HepG2 (cell line): ENCODE data around the gene ZDHHC19. TPM values are rescaled to one million over a fixed set of nuclear protein-coding genes. Genes with fewer than 3 reads are reported as not detected.

Experiments used
- CHD4 ChIP-seq: fragments of 200-600 bp; sonication (generic); IDR thresholded peaks from 2 replicates; pipeline ENCODE4 v1.7.0; 2017; ENCODE audit warnings: mild to moderate bottlenecking, low read length, borderline replicate concordance
- FOXO1 ChIP-seq: sonication (generic); formaldehyde crosslinking; IDR thresholded peaks from 2 replicates; pipeline ENCODE4 v1.4.0; 2020; ENCODE audit warnings: missing genetic modification reagents
- HBP1 ChIP-seq: IDR thresholded peaks from 2 replicates; pipeline ENCODE4 v1.6.1; 2016; ENCODE audit warnings: low read depth, control low read depth
- IKZF5 ChIP-seq: IDR thresholded peaks from 2 replicates; pipeline ENCODE4 v1.6.1; 2018; ENCODE audit warnings: missing genetic modification reagents, mild to moderate bottlenecking, missing compliant biosample characterization
- KAT7 ChIP-seq: IDR thresholded peaks from 2 replicates; pipeline ENCODE4 v1.6.1; 2018; ENCODE audit warnings: borderline replicate concordance, missing compliant biosample characterization
- LRRFIP1 ChIP-seq: sonication (generic); formaldehyde crosslinking; conservative IDR thresholded peaks from 2 replicates; pipeline ENCODE4 v1.4.0; 2020; ENCODE audit warnings: missing genetic modification reagents
- NFATC3 ChIP-seq: sonication (generic); formaldehyde crosslinking; IDR thresholded peaks from 2 replicates; pipeline ENCODE4 v1.5.1; 2020; ENCODE audit warnings: mild to moderate bottlenecking, missing genetic modification reagents
- NFYB ChIP-seq: sonication (generic); formaldehyde crosslinking; IDR thresholded peaks from 2 replicates; pipeline ENCODE4 v1.4.0; 2020; ENCODE audit warnings: missing genetic modification reagents
- SMAD3 ChIP-seq: sonication (generic); formaldehyde crosslinking; IDR thresholded peaks from 2 replicates; pipeline ENCODE4 v1.4.0; 2020; ENCODE audit warnings: missing genetic modification reagents
- SP1 ChIP-seq, 2 experiments: fragments of 450-650 bp in 1 of 2; sonication (generic) in 1 of 2; formaldehyde crosslinking in 1 of 2; IDR thresholded peaks; 2 replicates each; pipeline versions ENCODE4 v1.4.0 to v1.6.1; 2016 to 2020; ENCODE audit warnings: missing genetic modification reagents in 1 of 2
- SRSF1 ChIP-seq: fragments of 200-400 bp; formaldehyde crosslinking; optimal IDR thresholded peaks from 2 replicates; pipeline ENCODE3; 2017; ENCODE audit warnings: mild to moderate bottlenecking, low read depth, low read length, moderate library complexity
- ZFP91 ChIP-seq: sonication (generic); formaldehyde crosslinking; IDR thresholded peaks from 2 replicates; pipeline ENCODE4 v1.9.0; 2022; ENCODE audit warnings: missing genetic modification reagents, mild to moderate bottlenecking, borderline replicate concordance
- ZIK1 ChIP-seq: sonication (generic); formaldehyde crosslinking; IDR thresholded peaks from 2 replicates; pipeline ENCODE4 v1.5.0; 2020; ENCODE audit warnings: mild to moderate bottlenecking, low read depth, missing genetic modification reagents, borderline replicate concordance
- ZNF124 ChIP-seq: sonication (generic); formaldehyde crosslinking; IDR thresholded peaks from 2 replicates; pipeline ENCODE4 v1.4.0; 2020; ENCODE audit warnings: missing genetic modification reagents
- ZNF329 ChIP-seq: sonication (generic); formaldehyde crosslinking; IDR thresholded peaks from 2 replicates; pipeline ENCODE4 v1.9.0; 2021; ENCODE audit warnings: low read depth, mild to moderate bottlenecking, missing genetic modification reagents
- ZNF414 ChIP-seq: sonication (generic); formaldehyde crosslinking; IDR thresholded peaks from 2 replicates; pipeline ENCODE4 v1.5.0; 2020; ENCODE audit warnings: missing genetic modification reagents
- ZNF441 ChIP-seq: sonication (generic); formaldehyde crosslinking; IDR thresholded peaks from 2 replicates; pipeline ENCODE4 v1.7.0; 2021; ENCODE audit warnings: missing genetic modification reagents, borderline replicate concordance
- ZNF652 ChIP-seq: IDR thresholded peaks from 2 replicates; pipeline ENCODE4 v1.6.1; 2016; ENCODE audit warnings: low read depth, borderline replicate concordance
- ZSCAN30 ChIP-seq: sonication (generic); formaldehyde crosslinking; IDR thresholded peaks from 2 replicates; pipeline ENCODE4 v1.5.0; 2020; ENCODE audit warnings: mild to moderate bottlenecking, missing genetic modification reagents
- polyA plus RNA-seq, 8 experiments: library from polyadenylated mRNA; depleted of rRNA in 3 of 8; stranded (reverse) in 7 of 8; unstranded in 1 of 8; fragments of >200 nt; fragmentation: Illumina TruSeq in 4 of 8; extraction: Trizol in 4 of 8; gene quantifications; 2 replicates each; pipeline versions ENCODE4 v1.2.1 to v1.2.3, GENCODE V29; 2011 to 2016; ENCODE audit warnings: low read depth in 4 of 8, missing spikeins in 1 of 8, mixed read lengths in 1 of 8; ENCODE audit not compliant: insufficient read depth in 1 of 8
- total RNA-seq, 5 experiments: library from RNA; depleted of rRNA; stranded (reverse); fragments of >200 nt; fragmentation: Illumina TruSeq; extraction: Trizol; gene quantifications; 2 replicates each; pipeline ENCODE4 v1.2.3, GENCODE V29; 2016; ENCODE audit warnings: low read depth in 1 of 5

The ZDHHC19 gene
- total and polyA plus RNA-seq, 2 of the 13 experiments (the other 11 are each of a cell fraction or from before 2014, with no cell fraction given) = 0.22 to 0.53 TPM

GRCh38 chr3:196214783-196215441, 3.7 kb upstream of the ZDHHC19 start (continued):
- TF ChIP-seq LRRFIP1 (CRISPR knock-in tag) (no peak), ZNF441 (CRISPR knock-in tag) (no peak; the same call in 1 of the 2 replicates), ZFP91 (CRISPR knock-in tag) (peak; percentile 68; the same call in 1 of the 2 replicates), IKZF5 (CRISPR knock-in tag) (peak; percentile 89), KAT7 (peak; percentile 45; the same call in 1 of the 2 replicates), SMAD3 (CRISPR knock-in tag) (peak; percentile 85; the same call in 1 of the 2 replicates), CHD4 (no peak), ZSCAN30 (CRISPR knock-in tag) (no peak), SP1 (IDR thresholded peaks at IDR 0.05) (no peak), SP1 (CRISPR knock-in tag; IDR thresholded peaks at IDR 0.05) (no peak), SRSF1 (no peak), NFYB (no peak), ZNF124 (CRISPR knock-in tag) (peak; percentile 76; the same call in 1 of the 2 replicates), FOXO1 (CRISPR knock-in tag) (peak; percentile 87), ZNF652 (CRISPR knock-in tag) (no peak), ZNF329 (CRISPR knock-in tag) (0 out of 2 replicates have a peak, but pooled peaks have one; percentile 24), ZIK1 (CRISPR knock-in tag) (no peak), ZNF414 (CRISPR knock-in tag) (0 out of 2 replicates have a peak, but pooled peaks have one; percentile 35), NFATC3 (CRISPR knock-in tag) (no peak), HBP1 (CRISPR knock-in tag) (peak; percentile 75)
